Suprapubic skin (tissue), 4 donors: ENCODE measurements around the gene BCKDHB. TPM values are rescaled to one million over a fixed set of nuclear protein-coding genes. Genes with fewer than 3 reads are reported as not detected.
"Not testable (repeated sequence)": the region's sequence is repeated elsewhere in the genome, so short reads cannot be mapped to it uniquely, and the experiment has no call there.

ENCODE experiments used
- DNase-seq, 2 donors: peaks; one replicate each; pipeline ENCODE4 v3.0.0-alpha.2; 2019; ENCODE audit warnings: low spot score in 2 of 2
- H3K27ac ChIP-seq: fragments of 200-600 bp; sonication (generic); one replicate; pipeline ENCODE4 v1.5.1; 2019
- H3K27me3 ChIP-seq: fragments of 200-600 bp; sonication (generic); one replicate; pipeline ENCODE4 v1.5.1; 2019
- H3K36me3 ChIP-seq: fragments of 200-600 bp; sonication (generic); one replicate; pipeline ENCODE4 v1.5.1; 2019
- H3K4me1 ChIP-seq: fragments of 200-600 bp; sonication (generic); one replicate; pipeline ENCODE4 v1.5.1; 2019
- H3K4me3 ChIP-seq: fragments of 200-600 bp; sonication (generic); one replicate; pipeline ENCODE4 v1.5.1; 2019; ENCODE audit warnings: mild to moderate bottlenecking
- H3K9me3 ChIP-seq: fragments of 200-600 bp; sonication (generic); one replicate; pipeline ENCODE4 v1.5.1; 2019
- CTCF ChIP-seq, 2 donors: fragments of 200-600 bp in 1 of 2; fragments of 450-650 bp in 1 of 2; sonication (generic) in 1 of 2; IDR thresholded peaks; one replicate each; pipeline ENCODE4 v1.5.1; 2016 to 2019; ENCODE audit warnings: antibody characterized with exemption in 2 of 2, mild to moderate bottlenecking in 1 of 2, moderate library complexity in 1 of 2
- EP300 ChIP-seq: sonication (generic); formaldehyde crosslinking; IDR thresholded peaks from one replicate; pipeline ENCODE4 v1.6.1; 2017; ENCODE audit warnings: antibody characterized with exemption
- POLR2A ChIP-seq, 2 donors: fragments of 450-650 bp; IDR thresholded peaks; one replicate each; pipeline ENCODE4 v1.6.1; 2017; ENCODE audit warnings: antibody characterized with exemption in 2 of 2, mild to moderate bottlenecking in 2 of 2, moderate library complexity in 2 of 2
- POLR2AphosphoS5 ChIP-seq, 3 donors: sonication (generic); formaldehyde crosslinking; IDR thresholded peaks; one replicate each; pipeline ENCODE4 v1.6.1; 2017; ENCODE audit warnings: antibody characterized with exemption in 3 of 3
- WGBS: methylation state at CpG from one replicate; pipeline ENCODE4 v1.1.5; 2018; 5-methylcytosine and 5-hydroxymethylcytosine counted together
- total RNA-seq, 4 donors: library from RNA; depleted of rRNA; stranded (reverse); fragments of >200 nt; gene quantifications; one replicate each; pipeline ENCODE4 v1.1.0, GENCODE V29; 2016

The BCKDHB gene
- total RNA-seq: 10 to 100 TPM; 10.5 to 17.2 (median 14.1) TPM

- Histone ChIP-seq H3K4me1 (peaks cover 15% of the 10 kb centered on the region), H3K9me3 (no peaks in the 10 kb centered on the region), H3K27ac (peak within 1 kb of the TSS; percentile 76), H3K4me3 (peak within 1 kb of the TSS; percentile 59), H3K36me3 (no peaks in the 10 kb centered on the region), H3K27me3 (no peaks in the 10 kb centered on the region)
- TF ChIP-seq POLR2A (IDR thresholded peaks at IDR 0.05): peak in 1 of 2 donors; percentile 65
- peak in 1 of 3 donors; percentile 53 for TF ChIP-seq POLR2AphosphoS5 (IDR thresholded peaks at IDR 0.05)
- TF ChIP-seq CTCF (IDR thresholded peaks at IDR 0.05): no peak
- TF ChIP-seq EP300: no peak
- 1% methylated on average over 33 of the region's 56 CpGs for WGBS
- peak; percentile 98 to 99 for DNase-seq
Measured at GRCh38 chr6:80106418-80107235, at the start of gene BCKDHB. TSS of gene BCKDHB (plus strand) at chr6:80106671. CDS start at chr6:80106694, 23 bp downstream.

GRCh38 chr6:80060774-80061173 is 45.7 kb upstream of the BCKDHB start:
- TF ChIP-seq POLR2A (IDR thresholded peaks at IDR 0.05) (no peak), EP300 (no peak), CTCF (IDR thresholded peaks at IDR 0.05) (no peak), POLR2AphosphoS5 (IDR thresholded peaks at IDR 0.05) (no peak)
- Histone ChIP-seq H3K27ac (no peak overlapping the region), H3K4me3 (no peak overlapping the region), H3K27me3 (no peaks in the 10 kb centered on the region), H3K9me3 (no peaks in the 10 kb centered on the region), H3K36me3 (no peaks in the 10 kb centered on the region), H3K4me1 (no peaks in the 10 kb centered on the region)
- DNase-seq: no peak

GRCh38 chr6:80068146-80068545 is 38.3 kb upstream of the BCKDHB start:
- not testable (repeated sequence) for H3K4me1 ChIP-seq, H3K27ac ChIP-seq, H3K36me3 ChIP-seq, H3K4me3 ChIP-seq, DNase-seq, H3K27me3 ChIP-seq, H3K9me3 ChIP-seq
- 37% methylated on average over 7 of the region's 7 CpGs for WGBS

- H3K4me3 ChIP-seq, H3K27ac ChIP-seq, H3K9me3 ChIP-seq, H3K27me3 ChIP-seq, H3K36me3 ChIP-seq, H3K4me1 ChIP-seq, DNase-seq: not testable (repeated sequence)
- WGBS: 90% methylated on average over 19 of the region's 19 CpGs
Measured at GRCh38 chr6:80070431-80070830, 36.0 kb upstream of the BCKDHB start.

- no peaks in the 10 kb centered on the region for H3K4me1 ChIP-seq
- whole genome bisulfite sequencing: 84% methylated on average over 1 of the region's 1 CpG
- no peak for DNase-seq
- no peak overlapping the region for H3K4me3 ChIP-seq
- no peaks in the 10 kb centered on the region for H3K9me3 ChIP-seq
- no peaks in the 10 kb centered on the region for H3K27me3 ChIP-seq
- H3K27ac ChIP-seq: no peak overlapping the region
- H3K36me3 ChIP-seq: no peaks in the 10 kb centered on the region
- no peak for TF ChIP-seq POLR2AphosphoS5 (IDR thresholded peaks at IDR 0.05)
- TF ChIP-seq POLR2A (IDR thresholded peaks at IDR 0.05): no peak
- no peak for TF ChIP-seq CTCF (IDR thresholded peaks at IDR 0.05)
- no peak for TF ChIP-seq EP300
Measured at GRCh38 chr6:80077067-80077466, 29.4 kb upstream of the BCKDHB start.

- Histone ChIP-seq H3K27me3 (no peaks in the 10 kb centered on the region), H3K36me3 (no peaks in the 10 kb centered on the region), H3K4me1 (no peaks in the 10 kb centered on the region), H3K4me3 (no peak overlapping the region), H3K9me3 (no peaks in the 10 kb centered on the region), H3K27ac (no peak overlapping the region)
- 67% methylated on average over 6 of the region's 6 CpGs for WGBS
- TF ChIP-seq POLR2AphosphoS5 (IDR thresholded peaks at IDR 0.05) (no peak), CTCF (IDR thresholded peaks at IDR 0.05) (no peak), POLR2A (IDR thresholded peaks at IDR 0.05) (no peak), EP300 (no peak)
- no peak for DNase-seq
Measured at GRCh38 chr6:80088637-80089036, 17.8 kb upstream of the BCKDHB start.
